HG02885 (cell line): ENCODE measurements around the gene PWWP2B.

ENCODE experiments used
- ATAC-seq: cut with Tn5 transposase; IDR thresholded peaks from one replicate; pipeline ENCODE4 v1.9.1; 2021; ENCODE audit warnings: mild to moderate bottlenecking; ENCODE audit not compliant: unreplicated experiment, poor library complexity

The PWWP2B gene

GRCh38 chr10:132452651-132453469 lies 55.9 kb downstream of the PWWP2B start:
- peak; percentile 85 for ATAC-seq

GRCh38 chr10:132453470-132453861 lies 56.5 kb downstream of the PWWP2B start:
- ATAC-seq, result peak; percentile 6

GRCh38 chr10:132454296-132455198 lies 57.5 kb downstream of the PWWP2B start:
- no peak for ATAC-seq

GRCh38 chr10:132455441-132455971 lies 58.5 kb downstream of the PWWP2B start:
- no peak for ATAC-seq

- ATAC-seq, result no peak
Measured at GRCh38 chr10:132455986-132456847, 59.2 kb downstream of the PWWP2B start.

- no peak for ATAC-seq
Measured at GRCh38 chr10:132456881-132457280, 59.9 kb downstream of the PWWP2B start.

- no peak for ATAC-seq
Measured at GRCh38 chr10:132457328-132458070, 60.5 kb downstream of the PWWP2B start.

GRCh38 chr10:132458071-132458585 lies 61.1 kb downstream of the PWWP2B start:
- no peak for ATAC-seq

GRCh38 chr10:132458586-132459300 lies 61.7 kb downstream of the PWWP2B start:
- peak; percentile 63 for ATAC-seq

- ATAC-seq, result no peak
Measured at GRCh38 chr10:132459301-132460003, 62.5 kb downstream of the PWWP2B start.

GRCh38 chr10:132460071-132460470 lies 63.1 kb downstream of the PWWP2B start:
- no peak for ATAC-seq

- ATAC-seq, result no peak
Measured at GRCh38 chr10:132460691-132461090, 63.7 kb downstream of the PWWP2B start.

- ATAC-seq, result no peak
Measured at GRCh38 chr10:132461103-132461682, 64.2 kb downstream of the PWWP2B start.

- no peak for ATAC-seq
Measured at GRCh38 chr10:132461683-132462231, 64.8 kb downstream of the PWWP2B start.

GRCh38 chr10:132462463-132463332 lies 65.7 kb downstream of the PWWP2B start:
- no peak for ATAC-seq
